HG03159 (cell line): ENCODE results near the gene NBPF11.
"Not testable (repeated sequence)": the region's sequence is repeated elsewhere in the genome, so short reads cannot be mapped to it uniquely, and the experiment has no call there.

Source experiments
- ATAC-seq: cut with Tn5 transposase; IDR thresholded peaks from one replicate; pipeline ENCODE4 v1.9.1; 2021; ENCODE audit warnings: mild to moderate bottlenecking, moderate library complexity; ENCODE audit not compliant: unreplicated experiment

NBPF11 gene

DNA sequence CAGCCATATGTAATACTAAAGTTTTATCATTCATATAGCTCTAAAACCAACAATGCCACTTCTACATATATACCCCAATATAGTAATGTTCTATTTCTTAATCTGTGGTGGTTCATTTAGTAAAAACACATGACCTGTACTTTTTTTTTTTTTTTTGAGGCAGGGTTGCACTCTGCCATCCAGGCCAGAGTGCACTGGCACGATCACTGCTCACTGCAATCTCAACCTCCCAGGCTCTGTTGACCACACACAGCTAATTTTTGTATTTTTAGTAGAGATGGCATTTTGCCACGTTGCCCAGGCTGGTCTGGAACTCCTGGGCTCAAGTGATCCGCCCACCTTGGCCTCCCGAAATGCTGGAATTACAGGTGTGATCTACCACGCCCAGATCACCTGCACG, 2.1 kb downstream of the NBPF11 start:
- ATAC-seq = not testable (repeated sequence)

DNA sequence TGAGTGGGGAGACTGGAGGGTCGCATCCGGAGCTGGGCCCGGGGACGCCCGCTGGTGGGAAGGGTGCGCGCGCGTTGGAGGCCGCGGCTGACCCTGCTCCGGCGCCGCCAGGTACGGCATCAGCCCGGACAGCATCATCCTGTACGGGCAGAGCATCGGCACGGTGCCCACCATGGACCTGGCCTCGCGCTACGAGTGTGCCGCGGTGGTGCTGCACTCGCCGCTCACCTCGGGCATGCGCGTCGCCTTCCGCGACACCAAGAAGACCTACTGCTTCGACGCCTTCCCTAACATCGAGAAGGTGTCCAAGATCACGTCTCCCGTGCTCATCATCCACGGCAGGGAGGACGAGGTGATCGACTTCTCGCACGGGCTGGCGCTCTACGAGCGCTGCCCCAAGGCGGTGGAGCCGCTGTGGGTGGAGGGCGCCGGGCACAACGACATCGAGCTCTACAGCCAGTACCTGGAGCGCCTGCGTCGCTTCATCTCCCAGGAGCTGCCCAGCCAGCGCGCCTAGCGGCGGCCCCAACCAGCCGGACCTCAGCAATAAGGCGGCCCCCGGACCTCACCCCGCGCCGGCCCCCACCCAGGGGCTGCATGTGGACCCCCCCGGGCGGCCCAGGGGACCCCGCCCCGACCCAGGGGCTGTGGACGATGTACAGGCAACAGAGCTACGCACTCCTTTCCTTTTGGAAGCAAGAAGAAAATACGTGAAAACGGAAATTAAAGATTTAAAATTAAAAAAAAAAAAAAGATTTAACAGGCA, 2.8 kb downstream of the NBPF11 start:
- ATAC-seq = not testable (repeated sequence)

DNA sequence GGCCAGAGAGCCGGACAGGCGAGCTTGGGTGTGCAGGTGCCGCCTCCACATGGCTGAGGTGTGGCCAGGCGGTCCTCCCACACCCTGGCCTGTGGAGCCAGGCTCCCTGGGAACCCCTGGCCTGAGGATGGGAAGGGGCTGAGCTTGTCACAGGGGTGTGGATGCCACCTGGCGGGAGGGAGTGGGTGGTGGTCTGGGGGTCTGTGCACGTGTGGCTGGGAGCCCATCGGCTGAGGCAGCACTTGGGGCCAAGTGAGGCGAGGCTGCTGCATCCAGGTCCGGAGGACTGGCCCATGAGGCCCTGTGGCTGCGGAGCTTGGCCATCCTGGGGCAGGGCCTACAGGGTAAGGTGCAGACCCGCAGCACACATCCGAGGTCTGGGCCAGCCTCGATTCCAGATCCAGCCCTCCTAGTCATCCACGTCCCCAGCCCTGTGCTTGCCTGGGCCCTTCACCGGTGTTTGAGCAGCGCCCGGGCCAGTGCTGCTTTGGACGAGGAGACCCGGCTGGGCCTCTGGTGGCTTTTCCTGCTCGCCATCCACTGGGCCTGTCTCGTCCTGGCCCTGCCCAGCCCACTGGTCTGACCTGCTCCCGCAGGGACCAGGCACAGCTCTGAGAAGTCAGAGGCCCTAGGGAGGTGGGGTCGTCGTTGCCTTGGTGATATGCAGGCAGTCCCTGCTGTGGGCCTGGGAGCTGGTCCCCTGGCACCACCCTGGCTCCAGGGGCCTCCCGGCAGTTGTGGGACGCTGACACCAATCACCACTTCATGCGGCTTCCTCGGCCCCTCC, 4.8 kb downstream of the NBPF11 start:
- ATAC-seq = not testable (repeated sequence)

DNA sequence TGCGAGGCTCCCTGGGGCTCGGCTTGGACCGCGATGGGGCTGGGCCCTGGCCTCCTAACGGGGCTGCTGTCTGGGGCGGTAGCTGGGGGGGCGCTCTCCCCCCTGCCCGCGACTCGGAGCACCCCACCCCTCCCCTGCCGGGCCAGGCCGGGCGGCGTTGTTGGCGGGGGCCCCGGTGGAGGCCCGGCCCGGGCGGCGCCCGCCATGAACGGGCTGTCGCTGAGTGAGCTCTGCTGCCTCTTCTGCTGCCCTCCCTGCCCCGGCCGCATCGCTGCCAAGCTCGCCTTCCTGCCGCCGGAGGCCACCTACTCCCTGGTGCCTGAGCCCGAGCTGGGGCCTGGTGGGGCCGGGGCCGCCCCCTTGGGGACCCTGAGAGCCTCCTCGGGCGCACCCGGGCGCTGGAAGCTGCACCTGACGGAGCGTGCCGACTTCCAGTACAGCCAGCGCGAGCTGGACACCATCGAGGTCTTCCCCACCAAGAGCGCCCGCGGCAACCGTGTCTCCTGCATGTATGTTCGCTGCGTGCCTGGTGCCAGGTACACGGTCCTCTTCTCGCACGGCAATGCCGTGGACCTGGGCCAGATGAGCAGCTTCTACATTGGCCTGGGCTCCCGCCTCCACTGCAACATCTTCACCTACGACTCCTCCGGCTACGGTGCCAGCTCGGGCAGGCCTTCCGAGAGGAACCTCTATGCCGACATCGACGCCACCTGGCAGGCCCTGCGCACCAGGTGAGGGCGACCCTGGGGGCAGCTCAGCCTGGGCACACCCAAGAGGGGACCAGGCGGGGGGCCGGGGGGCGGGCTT, 5.7 kb downstream of the NBPF11 start:
- ATAC-seq = not testable (repeated sequence)

DNA sequence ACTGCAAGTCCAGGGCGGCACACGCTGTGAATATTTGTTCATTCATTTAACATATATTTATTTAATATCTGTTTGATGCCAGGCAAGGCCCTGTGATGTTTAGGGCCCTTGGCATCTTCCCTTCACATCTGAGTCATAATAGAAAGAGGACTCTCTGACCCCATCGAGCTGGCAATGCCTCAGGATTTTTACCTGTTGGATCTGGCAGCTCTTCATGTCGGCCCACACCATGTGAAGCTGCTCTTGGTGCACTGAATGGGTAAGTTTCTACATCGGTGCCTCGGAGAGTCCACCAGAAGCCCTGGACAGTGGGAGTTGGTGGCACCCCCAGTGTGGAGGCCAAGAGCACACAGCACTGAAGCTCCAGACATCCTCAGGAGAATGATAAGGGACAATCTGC, 8.9 kb downstream of the NBPF11 start:
- ATAC-seq = not testable (repeated sequence)

DNA sequence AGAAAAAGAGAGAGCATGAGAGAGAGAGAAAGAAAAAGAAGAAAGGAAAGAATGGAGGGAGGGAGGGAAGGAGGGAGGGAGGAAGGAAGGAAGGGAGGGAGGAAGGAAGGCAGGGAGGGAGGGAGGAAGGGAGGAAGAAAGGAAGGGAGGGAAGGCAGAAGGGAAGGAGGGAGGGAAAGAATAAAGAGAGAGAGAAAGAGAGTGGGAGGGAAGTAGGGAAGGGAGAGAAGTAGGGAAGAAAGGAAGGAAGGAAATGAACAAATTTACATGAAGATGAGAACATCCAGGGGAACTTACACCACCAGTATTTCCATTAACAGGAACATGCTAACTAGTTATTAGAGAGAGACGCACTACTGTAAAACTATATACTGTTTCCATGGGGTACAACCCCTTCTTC, 10.1 kb downstream of the NBPF11 start:
- ATAC-seq = not testable (repeated sequence)

DNA sequence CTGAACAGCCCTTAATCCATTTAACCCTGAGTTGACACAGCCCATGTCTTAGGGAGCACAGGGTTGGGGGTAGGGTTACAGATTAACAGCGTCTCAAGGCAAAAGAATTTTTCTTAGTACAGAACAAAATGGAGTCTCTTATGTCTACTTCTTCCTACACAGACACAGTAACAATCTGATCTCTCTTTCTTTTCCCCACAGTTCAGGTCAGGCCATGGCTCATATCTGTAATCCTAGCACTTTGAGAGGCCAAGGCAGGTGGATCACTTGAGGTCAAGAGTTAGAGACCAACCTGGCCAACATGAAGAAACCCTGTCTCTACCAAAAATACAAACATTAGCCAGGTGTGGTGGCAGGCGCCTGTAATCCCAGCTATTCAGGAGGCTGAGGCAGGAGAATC, 13.5 kb downstream of the NBPF11 start:
- not testable (repeated sequence) for ATAC-seq

DNA sequence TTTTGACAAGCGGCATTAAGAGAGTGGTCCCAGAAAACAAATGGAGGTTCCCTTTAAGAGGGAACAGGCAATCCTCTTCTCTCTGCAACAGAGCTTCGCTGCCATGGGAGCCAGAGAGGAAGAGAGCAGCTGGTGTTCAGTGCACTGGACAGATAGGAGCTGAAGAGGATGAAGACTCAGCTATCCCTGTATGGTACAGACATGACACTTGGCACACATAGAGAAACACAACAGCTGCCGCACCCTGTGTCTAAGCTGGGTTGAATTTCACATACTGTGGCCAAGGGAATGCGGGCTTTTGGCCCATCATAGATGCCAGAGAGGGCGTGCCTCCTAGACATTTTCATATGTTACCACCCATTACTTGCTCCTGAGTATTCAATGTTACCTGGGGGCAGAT, 29.7 kb downstream of the NBPF11 start:
- ATAC-seq = not testable (repeated sequence)

DNA sequence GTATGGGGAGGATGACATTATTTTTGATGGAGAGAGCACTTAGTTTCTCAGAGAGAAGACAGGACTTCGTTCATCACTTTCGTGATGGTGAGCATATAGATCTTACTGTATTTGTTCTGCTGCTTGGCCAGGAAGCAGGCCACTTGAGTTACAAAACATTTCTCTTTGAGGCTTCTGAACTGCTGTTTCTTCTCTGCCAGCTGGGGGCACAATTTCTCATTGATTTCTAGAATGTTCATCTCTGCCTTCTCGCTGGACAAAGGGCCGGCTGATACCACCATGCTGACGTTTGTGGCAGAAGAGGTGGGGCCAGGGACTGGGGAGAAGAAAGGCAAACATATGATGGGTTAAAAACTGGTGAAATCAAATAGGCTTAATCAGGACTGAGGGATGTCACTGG, 31.7 kb downstream of the NBPF11 start:
- ATAC-seq = not testable (repeated sequence)

DNA sequence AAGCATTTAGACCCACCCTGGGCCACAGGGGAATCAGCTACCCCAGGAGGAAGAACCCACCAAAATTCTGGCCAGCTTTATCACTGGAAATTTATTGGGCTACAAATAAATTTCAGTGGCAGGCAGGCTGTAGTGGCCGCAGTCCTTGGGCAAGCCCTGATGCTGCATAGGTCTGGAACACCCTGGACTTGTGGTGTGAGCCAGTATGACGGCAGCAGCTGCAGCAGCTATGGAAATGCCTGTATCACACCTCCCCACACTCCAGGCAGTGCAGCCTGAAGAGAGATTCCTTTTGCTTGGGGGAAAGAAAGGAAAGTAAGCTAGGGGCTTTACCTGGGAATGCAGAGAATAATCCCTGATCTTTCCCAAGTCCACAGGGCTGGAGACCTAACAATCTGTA, 56.3 kb downstream of the NBPF11 start:
- not testable (repeated sequence) for ATAC-seq

DNA sequence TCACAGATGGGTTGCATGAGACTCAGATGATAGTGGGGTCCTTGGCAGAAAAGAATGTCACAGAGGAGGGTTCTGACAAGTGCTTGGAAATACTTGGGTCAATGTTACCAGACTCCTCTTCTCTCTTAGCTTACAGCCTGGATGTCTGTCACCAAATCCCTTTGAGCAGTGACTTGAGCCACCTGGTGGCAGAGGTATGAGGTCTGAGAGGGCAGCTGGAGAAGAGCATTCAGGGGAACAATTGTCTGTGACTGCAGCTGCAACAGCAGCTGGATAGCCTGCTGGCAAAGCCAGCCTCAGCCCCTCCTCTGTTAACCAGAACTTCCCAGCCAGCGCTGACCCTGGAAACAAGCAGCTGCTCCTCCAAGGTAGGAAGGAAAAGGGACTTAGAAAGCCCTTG, 65.9 kb downstream of the NBPF11 start:
- ATAC-seq = not testable (repeated sequence)

DNA sequence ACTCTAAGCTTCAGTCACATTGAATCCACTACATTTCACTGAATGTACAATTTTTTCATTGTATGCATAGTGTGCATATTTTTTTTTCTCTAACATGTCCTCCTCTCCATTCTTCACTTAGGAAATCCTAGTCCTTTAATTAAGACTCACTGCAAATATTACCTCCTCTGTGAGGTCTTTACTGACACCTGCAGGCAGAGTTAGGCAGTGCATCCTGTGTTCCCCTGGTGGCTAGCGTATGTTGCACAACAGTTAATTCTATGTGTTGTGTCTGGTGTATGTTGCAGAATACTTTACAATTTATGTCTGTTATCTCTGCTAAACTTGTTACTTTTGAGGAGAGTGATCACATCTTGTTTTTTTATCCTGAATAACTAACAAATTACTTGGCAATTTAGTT, 70.9 kb downstream of the NBPF11 start:
- peak; percentile 60 for ATAC-seq

DNA sequence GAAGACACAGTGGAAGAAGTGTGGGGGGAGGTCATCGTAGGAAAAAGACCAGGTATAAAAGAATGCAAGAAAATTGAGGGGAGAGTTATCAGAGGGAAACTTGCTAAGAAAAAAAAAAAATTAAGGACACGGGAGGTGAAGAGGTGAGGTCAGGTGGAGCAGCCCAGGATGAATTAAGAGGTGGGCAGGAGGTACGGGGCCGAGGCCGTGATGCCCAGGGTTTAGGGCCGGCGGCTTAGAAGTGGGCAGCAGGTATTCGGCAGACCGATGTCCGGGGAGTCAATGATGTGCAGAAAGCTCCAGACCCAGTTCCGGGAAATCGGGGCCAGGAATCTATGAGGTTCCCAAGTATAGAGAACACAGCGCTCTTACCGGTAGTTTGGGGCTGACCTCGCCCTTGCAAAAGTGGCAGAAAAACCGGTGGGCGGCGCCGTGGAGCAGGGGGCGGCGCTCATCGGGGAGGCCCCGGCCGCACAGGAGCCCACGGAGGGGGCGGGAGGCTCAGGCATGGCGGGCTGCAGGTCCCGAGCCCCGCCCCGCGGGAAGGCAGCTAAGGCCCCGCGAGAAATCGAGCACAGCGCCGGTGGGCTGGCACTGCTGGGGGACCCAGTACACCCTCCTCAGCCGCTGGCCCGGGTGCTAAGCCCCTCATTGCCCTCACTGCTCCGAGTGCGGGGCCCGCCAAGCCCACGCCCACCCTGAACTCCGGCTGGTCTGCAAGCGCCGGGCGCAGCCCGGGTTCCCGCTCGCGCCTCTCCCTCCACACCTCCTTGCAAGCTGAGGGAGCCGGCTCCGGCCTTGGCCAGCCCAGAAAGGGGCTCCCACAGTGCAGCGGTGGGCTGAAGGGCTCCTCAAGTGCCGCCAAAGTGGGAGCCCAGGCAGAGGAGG, 73.2 kb downstream of the NBPF11 start:
- ATAC-seq = not testable (repeated sequence)

DNA sequence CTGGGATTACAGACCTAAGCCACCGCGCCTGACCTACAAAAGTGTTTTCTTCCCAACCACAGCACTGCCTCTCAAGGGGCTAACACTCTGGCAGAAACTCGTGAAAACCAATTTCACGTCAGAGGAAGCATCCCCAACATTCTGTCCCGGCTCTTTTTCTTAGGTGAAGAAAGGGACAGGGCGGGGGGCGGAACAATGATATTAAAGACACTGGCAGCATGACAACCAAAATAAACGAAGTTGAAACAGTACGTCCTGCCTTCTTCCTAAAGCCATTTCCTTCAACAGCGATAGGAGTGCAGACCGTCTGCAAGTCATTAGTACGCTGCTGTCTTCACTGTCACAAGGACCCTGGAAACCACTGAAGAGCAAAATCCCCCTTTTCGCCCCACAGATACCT, 74.0 kb downstream of the NBPF11 start:
- ATAC-seq = not testable (repeated sequence)

DNA sequence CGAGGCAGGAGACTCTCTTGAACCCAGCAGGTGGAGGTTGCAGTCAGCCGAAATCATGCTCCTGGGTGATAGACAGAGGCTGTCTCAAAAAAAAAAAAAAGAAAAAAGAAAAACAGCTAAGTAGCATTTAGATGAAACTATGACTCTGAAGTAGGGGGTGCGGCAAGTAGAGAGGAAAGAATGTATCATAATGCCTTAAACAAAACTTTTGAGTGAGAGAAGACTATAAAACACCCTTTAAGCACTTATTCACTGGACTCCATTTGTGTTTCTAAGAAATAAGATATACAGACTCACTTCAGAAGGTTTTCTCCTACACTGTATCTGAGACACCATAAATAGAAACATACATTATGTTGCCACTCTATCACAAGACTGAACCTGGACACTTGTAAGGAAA, 74.6 kb downstream of the NBPF11 start:
- ATAC-seq = not testable (repeated sequence)

DNA sequence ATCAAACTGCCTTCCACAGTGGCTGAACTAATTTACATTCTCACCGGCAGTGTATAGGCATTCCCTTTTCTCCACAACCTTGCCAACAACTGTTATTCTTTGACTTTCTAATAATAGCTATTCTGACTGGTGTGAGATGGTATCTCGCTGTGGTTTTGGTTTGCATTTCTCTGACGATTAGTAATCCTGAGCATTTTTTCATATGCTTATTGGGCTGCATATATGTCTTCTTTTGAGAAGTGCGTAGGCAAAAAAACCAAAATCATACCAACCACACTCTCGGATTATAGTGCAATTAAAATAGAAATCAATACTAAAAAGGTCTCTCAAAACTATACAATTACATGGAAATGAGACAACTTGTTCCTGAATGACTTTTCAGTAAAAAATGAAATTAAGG, 78.7 kb downstream of the NBPF11 start:
- ATAC-seq = not testable (repeated sequence)

DNA sequence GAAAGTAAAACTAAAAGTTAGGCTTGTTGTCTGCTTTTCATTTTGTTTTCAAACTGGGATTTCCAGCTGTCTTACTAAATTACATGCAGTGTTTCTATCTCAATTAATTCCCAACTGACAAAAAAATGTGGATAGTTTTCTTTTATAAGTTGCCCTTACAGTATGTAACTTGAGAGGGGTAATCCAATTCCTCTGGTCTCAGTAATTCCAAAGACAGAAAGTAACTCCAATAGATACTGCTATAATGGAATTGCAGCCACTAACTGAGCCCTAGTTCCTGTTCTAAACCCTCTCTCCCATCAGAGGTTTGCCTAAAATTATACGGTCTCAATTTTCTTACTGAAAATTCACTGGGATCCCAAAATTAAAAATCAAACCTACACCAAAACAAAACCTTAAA, 83.5 kb downstream of the NBPF11 start:
- ATAC-seq = not testable (repeated sequence)

DNA sequence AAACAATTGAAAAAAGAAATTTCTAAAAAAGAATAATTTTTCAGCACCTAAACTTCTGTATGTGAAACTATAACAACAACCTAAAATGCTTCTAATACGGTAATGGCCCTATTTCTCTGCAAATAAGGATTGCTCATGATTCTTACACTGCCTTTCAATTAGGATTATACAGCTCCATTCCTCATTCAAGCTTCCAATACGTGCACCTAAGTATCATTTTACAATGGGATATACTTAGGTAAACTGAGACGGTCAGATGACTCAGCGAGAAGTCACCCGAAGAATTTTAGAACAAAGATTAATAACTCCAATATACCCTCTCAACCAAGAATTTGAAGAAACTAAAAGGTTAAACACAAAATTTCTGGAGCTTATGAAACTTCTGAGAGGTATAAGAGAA, 83.9 kb downstream of the NBPF11 start:
- not testable (repeated sequence) for ATAC-seq

DNA sequence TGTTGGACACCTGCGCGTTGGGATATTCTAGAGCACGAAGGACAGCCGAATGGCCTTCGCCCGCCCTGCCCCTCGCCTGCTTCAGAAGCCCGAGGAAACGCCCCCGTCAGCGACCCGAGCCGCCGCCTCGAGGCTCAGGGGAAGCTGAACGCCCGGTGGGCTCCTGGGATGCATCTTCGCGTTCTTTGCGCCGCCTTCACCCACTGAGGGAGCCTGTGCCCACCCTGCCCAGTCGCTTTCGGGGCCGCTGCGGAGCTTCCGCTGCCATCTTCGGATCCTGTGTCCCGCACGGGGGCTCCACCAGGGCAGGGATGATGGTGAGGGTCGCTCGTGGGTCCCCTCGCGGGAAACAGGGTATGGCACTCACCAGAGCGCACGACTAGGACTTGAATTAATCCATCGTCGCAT, 91.8 kb downstream of the NBPF11 start:
- ATAC-seq = not testable (repeated sequence)

DNA sequence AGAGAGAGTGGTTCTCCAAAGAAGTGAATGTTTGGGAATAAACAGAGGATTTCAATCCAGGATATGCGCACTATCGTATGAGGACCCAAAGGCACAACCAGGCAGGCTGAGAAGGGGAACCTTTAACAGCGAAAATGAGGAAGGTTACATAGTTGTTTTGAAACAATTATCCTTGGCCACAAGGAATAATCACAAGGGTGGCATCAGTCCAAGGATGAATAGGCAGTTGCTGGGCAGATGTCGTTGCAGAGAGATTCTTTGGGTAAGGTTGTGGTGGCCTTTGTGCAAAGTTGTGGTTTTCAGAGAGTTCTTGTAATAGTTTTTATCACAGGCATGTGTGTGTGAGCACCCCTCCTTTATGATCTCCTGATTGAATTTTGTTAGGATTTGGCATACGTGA, 94.7 kb downstream of the NBPF11 start:
- not testable (repeated sequence) for ATAC-seq
